Activated CD8-positive, alpha-beta memory T cell treated with anti-CD3 and anti-CD28 coated beads for 1 hour (primary cell): ENCODE data around the gene CALHM6.
"Not testable (repeated sequence)": the region's sequence is repeated elsewhere in the genome, so short reads cannot be mapped to it uniquely, and the experiment has no call there.

Experiments used
- DNase-seq, 2 donors: peaks; one replicate each; pipeline ENCODE4 v3.0.0-alpha.2; 2020; ENCODE audit warnings: low read depth in 1 of 2; ENCODE audit errors: extremely low read depth in 1 of 2

CALHM6 gene

DNA sequence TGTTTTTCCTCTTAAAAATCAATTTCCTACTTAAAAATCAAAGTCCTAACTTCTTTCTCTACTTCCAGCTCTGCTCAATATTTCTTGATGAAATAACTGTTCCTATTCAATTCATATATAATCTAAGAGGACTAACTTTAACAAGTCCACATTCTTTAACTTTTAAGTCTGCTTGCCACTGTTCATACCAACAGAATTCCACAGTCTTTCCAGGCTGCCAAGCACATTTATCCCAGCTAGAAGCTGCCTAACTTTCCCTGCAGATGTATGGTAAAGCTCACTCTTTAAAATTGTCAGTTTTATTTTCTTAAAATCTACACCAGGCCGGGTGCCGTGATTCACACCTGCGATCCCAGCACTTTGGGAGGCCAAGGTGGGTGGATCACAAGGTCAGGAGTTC lies 11.5 kb downstream of the CALHM6 start:
- no peak for DNase-seq

DNA sequence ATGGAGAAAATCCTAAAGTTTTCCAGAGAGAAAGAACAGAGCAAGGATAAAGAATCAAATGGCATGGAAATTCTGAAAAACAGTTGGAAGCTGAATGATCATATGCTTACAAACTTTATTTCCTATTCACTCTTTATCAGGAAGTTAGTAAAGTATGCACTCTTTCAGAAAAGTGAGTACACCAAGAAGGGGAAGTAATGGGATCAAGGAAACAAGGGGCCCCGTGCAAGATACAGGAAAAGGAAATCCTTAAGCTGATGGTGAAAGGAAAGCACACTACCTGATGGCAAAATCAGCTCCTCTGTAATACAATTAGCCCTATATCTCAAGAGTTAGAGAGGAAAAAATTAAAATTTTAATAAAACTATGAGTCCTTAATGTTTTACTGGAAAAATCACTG lies 14.0 kb downstream of the CALHM6 start:
- DNase-seq: no peak

DNA sequence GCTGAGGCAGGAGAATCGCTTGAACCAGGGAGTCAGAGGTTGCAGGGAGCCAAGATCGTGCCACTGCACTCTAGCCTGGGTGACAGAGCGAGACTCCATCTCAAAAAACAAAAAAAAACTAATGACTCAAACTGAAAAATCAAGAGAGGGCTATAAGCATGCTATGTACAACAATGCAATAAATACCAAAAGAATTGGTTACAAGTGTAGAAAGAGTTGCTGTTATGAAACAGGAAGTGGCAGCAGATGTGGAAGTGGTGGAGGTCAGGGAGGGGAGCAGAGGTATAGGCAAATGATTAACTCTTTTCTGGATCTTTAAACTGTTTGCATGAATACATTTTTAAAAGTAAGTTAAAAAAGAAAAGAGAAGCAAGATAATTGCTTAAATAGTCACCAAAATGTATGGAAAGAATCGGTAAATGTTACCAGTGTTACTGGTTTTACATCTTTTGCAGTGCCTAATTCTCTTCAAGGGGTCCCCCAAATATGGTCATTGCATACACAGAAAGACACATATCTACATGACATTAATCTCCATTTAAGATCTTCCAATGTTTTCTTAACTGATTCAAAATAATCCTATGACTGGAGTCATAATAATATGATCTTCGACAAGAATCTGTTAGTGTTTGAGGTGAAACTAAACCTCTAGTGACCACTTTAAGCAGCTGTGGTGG lies 15.0 kb downstream of the CALHM6 start:
- DNase-seq: no peak

DNA sequence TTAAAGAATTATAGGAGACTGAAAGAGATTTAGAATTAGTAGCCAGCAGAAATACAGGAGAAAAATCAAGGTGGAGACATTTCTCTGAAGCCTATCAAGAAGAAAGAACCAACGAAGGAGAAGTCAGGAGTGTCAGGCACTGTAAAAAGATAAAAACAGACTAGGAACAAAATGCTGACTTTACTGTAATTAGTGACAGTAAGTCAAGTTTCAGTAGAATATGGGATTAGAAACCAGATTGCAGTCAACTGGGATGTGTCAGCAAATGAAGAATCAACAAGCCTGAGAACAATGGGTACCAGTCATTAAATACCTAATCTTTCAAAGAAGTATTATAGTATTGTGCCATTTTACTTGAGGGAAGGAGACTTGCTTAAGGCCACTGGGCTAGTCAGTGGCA lies 21.6 kb downstream of the CALHM6 start:
- no peak for DNase-seq

DNA sequence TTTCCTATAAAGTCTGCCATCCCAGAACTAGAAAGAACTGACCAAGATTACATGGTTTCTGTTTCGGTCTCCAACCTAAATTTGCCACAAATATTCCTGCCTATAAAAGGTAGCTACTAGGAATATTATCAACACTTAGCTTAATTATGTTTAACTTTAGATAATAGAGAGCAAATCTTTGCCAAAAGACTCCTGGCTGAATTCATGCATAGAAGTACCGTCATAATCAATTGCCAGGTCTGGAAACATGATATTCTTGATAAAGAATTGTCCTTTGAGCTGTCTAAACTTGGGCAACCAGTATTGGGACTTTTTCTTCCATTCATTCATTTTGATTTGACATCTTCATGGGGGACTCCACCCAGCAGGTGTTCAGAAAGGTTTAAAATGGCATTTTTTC lies 22.4 kb downstream of the CALHM6 start:
- DNase-seq: no peak

DNA sequence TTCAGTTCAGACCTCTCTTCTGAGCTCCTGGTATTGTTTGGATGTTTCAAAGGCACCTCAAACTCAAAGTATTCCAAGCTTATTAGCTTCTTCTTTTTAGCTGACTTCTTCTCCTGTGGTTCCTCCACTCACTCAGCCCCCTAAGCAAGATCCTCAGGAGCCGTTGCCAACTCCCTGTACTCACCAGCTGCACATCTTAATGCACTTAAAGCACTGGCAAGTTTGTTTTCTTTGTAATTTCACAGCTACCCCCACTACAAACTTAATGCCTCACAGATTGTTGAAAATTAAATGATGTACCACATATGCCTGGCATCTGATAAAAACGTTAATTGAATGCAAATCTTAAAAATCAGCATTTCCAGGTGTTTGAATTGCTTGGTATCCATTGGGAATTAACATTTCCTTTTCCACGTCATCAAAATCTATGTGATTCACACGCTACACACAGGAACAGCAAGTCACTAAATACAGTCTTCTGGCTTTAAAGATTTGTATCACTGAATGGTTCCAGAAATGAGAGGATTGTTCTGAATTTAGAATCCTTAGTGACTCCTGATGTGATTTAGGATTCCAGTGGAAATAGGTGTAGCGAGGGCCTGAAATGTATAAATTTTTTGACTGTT lies 24.5 kb downstream of the CALHM6 start:
- DNase-seq: no peak

DNA sequence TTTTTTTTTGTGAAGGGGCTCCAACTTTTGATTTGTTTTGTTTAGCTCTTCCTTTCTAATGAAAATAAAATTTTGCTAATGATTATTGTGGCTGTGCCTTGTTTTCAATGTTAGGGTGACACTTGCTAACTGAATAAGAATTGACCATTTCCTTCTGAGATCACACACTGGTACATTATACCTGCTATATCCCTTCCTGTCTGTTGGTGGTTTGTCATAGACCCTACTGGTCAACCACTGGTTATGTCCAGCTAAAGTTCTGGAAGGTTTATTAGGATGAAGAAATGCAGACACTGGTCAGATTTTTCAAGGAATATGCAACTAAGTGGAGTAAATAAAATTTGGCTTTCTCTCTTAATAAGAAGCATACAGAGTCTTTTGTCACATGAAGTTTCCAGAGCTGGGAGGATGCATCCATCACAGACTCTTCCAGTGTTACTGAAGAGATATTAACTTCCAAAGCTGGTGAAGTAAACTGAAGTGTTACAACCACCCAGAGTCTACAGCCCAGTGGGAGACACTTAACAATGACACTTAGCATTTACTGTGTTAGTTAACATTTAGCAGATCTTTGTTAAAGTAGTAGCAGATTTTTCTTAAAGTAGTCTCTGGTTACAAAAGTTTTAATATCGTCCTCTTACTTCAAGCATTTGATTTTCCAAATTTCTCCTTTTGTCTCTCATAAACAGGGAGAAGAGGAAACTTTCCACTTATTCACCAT lies 30.6 kb downstream of the CALHM6 start:
- no peak for DNase-seq

DNA sequence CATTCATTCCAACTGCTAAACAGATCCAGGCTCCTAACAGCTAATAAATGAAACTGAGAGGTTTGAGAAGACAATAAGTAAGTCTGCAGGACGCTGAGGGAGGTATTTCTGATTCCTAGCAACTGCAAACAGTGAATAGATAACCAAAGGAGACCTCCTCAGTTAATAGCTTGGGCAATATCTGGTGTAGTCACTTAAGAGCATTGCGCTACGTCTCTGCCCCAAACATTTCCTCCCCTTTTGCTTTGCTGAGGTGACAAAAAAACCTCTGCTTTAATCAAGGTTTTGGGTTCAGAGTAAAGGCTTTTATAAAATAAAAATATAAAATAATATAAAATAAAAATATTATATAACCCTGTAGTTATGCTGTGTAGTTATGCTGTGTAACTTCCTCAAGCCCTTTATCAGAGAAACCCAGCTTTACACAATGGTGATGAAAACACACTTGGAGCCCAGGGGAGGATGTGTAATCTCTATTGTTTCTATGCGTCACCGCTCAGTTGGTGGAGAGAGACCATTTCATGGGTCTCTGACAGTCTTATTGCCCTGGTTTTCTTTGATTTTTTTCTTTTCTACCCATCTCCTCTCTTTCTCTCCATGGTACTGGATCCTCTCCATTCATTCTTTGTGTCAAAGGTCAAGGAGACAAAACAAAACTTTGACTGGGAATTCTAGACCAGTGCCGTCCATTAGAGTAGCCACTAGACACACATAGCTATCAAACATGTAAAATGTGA lies 31.3 kb downstream of the CALHM6 start:
- DNase-seq: no peak

DNA sequence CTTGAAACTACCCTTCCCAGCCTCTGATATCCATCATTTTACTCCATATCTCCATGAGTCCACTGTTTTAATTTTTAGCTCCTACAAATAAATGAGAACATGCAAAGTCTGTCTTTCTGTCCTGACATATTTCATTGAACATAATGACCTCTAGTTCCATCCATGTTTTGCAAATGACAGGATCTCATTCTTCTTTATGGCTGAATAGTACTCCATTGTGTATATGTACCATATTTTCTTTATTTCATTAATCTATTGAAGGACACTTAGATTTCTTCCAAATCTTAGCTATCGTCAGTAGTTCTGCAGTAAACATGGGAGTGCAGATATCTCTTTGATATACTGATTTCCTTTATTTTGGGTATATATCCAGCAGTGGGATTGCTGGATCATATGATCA lies 34.0 kb downstream of the CALHM6 start:
- not testable (repeated sequence) for DNase-seq

DNA sequence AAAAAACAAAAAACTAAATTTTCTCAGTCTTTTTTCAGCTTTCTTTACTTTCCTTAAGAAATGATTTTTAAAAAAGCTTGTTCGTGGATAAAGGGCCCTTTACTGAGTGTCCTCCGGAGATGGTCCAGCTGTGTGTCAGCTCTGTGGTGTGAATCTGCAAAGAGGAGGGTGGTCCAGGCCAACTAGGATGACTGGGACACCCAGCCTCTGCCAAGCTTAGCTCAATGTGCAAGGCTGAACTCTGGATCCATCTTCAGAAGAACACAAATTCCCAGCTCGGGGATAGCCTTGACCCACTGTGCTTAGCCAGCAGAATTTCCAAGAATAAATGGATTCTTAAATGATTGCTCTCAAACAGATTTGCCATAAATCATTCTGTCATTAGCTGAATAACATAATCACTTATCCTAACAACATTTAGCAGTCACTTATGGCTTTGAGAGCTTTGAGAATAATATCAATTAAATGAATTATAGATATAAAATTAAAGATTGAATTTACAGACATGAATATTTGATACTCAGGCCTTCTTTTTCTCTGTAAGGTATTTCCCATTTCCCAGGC lies 36.0 kb downstream of the CALHM6 start:
- no peak for DNase-seq

DNA sequence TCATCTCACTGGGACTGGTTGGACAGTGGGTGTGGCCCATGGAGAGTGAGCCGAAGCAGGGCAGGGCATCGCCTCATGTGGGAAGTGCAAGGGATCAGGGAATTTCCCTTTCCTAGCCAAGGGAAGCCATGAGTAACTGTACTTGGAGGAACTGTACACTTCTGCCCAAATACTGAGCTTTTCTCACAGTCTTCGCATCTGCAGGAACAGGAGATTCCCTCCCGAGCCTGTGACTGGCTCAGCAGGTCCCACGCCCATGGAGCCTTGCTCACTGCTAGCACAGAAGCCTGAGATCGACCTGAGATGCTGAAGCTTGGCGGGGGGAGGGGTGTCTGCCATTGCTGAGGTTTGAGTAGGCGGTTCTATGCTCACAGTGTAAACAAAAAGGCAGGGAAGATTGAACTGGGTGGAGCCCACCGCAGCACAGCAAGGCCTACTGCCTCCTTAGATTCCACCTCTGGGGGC lies 39.8 kb downstream of the CALHM6 start:
- DNase-seq: no peak

DNA sequence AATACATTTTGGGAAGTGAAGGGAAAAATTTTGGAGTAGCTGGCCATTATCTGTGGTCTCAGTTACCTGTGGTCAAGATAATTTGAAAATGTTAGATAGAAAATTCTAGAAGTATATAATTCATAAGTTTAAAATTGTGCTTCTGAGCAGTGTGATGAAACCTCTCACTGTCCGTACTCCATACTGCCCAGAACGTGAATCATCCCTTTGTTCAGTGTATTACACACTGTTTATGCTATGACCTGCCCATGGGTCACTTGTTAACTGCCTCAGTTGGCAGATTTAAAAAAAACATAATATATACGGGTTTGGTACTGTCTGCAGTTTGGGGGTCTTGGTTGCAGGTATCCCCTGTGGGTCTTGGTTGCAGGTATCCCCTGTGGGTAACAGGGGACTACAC lies 46.1 kb downstream of the CALHM6 start:
- no peak for DNase-seq

DNA sequence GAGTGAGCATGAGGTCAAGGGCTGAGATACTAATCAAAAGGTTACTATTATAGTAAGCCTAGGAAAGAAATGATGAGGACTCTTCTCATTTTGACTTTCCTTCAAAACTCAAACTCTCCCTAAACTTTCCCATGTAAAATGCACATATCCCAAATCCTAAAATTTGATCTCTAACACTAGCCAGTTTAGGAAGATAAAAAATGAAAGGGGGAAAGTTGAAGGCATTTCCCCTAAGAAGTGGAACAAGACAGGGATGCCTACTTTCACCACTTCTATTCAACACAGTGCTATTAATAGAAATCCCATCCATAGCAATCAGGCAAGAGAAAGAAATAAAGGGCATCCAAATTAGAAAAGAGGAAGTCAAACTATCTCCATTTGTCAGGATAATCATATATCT lies 47.4 kb downstream of the CALHM6 start:
- DNase-seq: no peak

DNA sequence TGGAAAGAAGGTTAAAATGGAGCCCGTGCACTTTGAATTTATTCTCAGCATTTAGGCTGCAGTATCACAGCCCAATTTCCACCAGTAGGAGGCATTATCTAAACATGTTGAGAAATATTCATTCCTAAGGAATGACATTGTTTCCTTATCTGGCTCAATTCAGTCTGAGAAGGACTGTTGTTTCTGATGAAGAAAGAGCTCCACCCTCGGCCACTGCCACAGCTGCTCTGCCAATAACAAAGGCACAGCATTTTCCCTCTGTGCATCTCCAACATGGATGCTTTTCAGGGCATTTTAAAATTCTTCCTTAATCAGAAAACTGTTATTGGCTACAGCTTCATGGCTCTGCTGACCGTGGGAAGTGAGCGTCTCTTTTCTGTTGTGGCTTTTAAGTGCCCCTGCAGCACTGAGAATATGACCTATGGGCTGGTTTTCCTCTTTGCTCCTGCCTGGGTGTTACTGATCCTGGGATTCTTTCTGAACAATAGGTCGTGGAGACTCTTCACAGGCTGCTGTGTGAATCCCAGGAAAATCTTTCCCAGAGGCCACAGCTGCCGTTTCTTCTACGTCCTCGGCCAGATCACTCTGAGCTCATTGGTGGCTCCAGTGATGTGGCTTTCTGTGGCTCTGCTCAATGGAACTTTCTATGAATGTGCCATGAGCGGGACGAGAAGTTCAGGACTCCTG lies 50.4 kb downstream of the CALHM6 start, which contains the start of gene CALHM5:
TSS of gene CALHM5 (plus strand) at position 216 of the 687 bp plus-strand sequence. CDS start at position 274, 58 bp downstream.
- DNase-seq: no peak

DNA sequence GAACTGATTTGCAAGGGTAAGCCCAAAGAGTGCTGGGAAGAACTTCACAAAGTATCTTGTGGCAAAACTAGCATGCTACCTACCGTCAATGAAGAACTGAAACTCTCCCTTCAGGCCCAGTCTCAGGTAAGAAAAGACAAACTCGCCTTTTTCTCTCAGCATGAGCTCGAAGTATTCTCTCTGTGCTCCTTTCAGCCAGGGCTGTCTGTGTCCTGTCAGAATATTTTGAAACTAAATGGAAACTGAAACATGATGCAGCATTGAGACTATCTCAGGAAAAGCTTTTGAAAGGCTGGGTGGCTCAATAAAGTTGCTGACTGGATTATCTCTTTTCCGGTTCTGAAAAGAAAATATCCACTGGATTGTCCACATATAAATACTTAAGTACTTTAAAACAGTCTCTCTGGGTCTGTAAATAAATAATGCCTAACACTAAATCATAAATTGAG lies 51.0 kb downstream of the CALHM6 start:
- no peak for DNase-seq

DNA sequence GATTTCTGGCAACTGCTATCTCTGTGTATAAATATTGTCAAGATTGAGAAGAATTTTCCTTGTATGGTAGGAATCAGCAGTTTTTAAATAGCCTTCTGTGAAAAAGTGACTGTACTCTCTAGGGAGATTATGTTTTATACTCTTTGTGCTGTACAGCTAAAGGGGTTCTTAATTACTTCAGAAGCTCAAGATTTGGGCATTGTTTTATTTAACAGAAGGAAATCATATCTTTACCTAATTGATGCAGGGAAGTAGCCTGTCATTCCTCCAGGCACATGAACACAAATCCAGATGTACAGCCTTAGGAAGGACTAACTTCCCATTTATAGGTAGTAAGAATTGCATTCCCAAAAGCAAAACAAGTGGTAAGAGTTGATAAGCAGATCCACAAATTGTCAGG lies 51.6 kb downstream of the CALHM6 start:
- DNase-seq: no peak
